CD4-positive, alpha-beta T cell treated with Interleukin-4 for 4 hours (primary cell): ENCODE data around the gene MRFAP1L1.
"Not testable (repeated sequence)": the region's sequence is repeated elsewhere in the genome, so short reads cannot be mapped to it uniquely, and the experiment has no call there.

Source experiments
- DNase-seq: peaks from one replicate; pipeline ENCODE4 v3.0.0-alpha.2; 2020

The MRFAP1L1 gene

GRCh38 chr4:6709230-6710114 is at the start of gene MRFAP1L1:
Gene MRFAP1L1, minus strand, starts transcription at chr4:6709865. Its CDS starts 236 bp downstream, at chr4:6709629.
- peak; percentile 97 for DNase-seq

- no peak for DNase-seq
These were observed 49.1 kb upstream of the MRFAP1L1 start for GRCh38 chr4:6758728-6759127.

DNA sequence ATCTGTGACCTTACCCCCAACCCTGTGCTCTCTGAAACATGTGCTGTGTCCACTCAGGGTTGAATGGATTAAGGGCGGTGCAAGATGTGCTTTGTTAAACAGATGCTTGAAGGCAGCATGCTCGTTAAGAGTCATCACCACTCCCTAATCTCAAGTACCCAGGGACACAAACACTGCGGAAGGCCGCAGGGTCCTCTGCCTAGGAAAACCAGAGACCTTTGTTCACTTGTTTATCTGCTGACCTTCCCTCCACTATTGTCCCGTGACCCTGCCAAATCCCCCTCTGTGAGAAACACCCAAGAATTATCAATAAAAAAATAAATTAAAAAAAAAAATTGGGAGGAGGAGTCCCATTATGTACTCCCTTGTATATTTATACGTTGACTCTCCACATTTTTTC is 46.7 kb upstream of the MRFAP1L1 start:
- not testable (repeated sequence) for DNase-seq

GRCh38 chr4:6755088-6755753 is 45.6 kb upstream of the MRFAP1L1 start:
- DNase-seq, result no peak

GRCh38 chr4:6754481-6755087 is 44.9 kb upstream of the MRFAP1L1 start:
- DNase-seq, result no peak

DNA sequence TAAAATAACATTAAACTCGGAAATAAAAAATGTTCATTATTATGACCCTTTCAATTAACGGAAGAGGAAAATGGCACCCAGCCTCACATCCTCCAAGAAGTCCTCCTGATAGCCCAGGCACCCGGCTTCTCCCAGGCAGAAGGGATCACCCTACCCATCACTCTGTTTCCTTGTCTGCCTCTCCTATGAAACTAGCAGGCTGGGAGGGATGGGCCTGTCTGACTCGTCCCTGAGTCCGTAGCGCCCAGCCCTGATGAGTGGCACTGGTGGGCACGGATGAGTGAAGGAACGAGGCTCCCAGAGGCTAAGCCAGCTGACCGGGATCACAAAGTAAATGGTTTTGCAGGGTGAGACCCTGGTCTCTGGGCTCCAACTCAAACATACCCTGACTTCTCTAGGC is 44.2 kb upstream of the MRFAP1L1 start:
- DNase-seq, result no peak

DNA sequence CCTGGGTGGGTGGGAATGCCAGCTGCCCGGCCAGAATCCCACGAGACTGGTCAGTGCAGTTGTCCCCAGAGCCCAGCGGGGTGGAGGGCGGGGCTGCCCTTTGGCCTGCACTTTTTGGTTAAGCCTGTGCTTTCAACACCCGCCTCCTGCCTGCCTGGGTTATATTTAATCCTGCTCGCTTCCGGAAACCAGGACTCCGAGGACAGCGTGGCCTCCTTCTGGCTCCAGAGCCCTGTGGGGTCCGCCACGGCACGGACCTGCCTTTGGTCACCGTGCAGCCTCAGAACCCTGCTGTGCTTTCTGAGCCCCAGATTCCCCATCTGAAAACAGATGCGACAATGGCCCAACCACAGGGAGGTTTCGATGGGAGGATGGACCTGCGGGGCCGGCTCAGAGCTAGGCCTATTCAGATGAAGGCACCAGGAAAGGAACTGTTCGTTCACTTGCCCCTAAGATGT is 43.5 kb upstream of the MRFAP1L1 start:
- DNase-seq, result no peak

DNA sequence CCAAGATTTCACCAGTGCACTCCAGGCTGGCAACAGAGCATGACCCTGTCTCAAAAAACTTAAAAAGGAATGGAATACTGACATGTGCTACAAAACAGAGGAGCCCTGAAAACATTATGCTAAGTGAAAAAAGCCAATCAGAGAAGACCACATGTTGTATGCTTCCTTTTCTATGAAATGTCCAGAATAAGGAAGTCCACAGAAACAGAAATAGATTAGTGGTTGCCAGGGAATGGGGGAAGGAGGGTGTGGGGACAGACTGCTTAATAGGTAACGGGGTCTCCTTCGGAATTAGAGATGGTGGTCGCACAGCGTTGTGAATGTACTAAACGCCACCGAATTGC is 42.8 kb upstream of the MRFAP1L1 start:
- DNase-seq, result no peak

DNA sequence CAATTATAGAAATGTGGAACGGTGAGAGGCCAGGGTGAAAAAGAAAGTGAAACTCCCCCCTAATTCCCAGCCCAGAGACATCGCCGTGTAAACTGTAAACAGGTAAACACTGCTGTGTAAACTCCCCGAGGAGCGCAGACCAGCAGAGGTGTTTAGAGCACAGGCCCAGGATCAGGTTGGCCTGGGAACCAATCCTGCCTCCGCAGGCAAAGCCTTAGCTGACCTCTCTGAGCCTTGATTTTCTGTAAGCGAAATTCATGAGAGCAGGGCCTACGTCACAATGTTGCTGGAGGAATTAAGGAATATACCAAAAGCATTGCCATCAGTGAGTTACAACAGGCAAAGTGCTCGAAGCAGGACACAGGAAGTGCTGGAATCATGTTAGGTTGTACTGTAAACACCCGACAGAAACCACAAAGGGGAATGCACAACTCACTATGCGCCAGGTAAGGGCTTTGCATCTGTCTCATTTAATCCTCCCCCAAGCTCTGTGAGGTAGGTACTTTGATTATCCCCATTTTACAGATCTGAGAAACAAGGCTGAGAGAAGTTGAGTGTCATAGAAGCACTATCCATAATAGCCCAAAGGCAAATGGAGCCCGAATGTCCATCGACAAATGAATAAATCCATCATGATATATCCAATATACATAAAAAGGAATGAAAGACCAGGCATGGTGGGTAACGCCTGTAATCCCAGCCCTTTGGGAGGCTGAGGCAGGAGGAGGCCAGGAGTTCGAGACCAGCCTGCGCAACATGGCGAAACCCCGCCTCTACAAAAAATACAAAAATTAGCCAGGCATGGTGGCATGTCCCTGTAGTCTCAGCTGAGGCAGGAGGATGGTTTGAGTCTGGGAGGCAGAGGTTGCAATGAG is 42.2 kb upstream of the MRFAP1L1 start:
- no peak for DNase-seq

- DNase-seq, result no peak
These were observed 40.9 kb upstream of the MRFAP1L1 start for GRCh38 chr4:6750286-6751221.

- DNase-seq, result no peak
These were observed 39.9 kb upstream of the MRFAP1L1 start for GRCh38 chr4:6749340-6750171.

- no peak for DNase-seq
These were observed 38.6 kb upstream of the MRFAP1L1 start for GRCh38 chr4:6748286-6748685.

- no peak for DNase-seq
These were observed 37.8 kb upstream of the MRFAP1L1 start for GRCh38 chr4:6747294-6748051.

GRCh38 chr4:6746721-6747293 is 37.1 kb upstream of the MRFAP1L1 start:
- no peak for DNase-seq

- no peak for DNase-seq
These were observed 33.3 kb upstream of the MRFAP1L1 start for GRCh38 chr4:6742989-6743388.

DNA sequence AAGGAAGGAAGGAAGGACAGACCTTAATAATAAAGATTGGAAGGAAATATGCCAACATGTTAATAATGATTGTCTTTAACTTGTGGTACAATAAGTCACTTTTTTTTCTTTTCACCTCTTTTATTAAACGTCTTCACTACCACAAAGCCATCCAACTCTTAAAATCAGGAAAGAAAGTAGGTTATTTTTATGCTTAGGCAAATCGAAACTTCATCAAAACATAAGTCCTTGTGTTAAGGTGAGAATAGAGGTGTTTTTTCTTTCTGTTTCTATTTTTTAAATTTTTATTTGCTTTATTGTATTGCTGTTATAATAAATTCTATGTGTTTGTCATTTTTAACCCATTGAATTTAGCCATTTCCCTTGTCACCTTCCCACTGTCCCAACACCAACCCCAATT is 32.8 kb upstream of the MRFAP1L1 start:
- DNase-seq, result no peak

- DNase-seq, result no peak
These were observed 30.7 kb upstream of the MRFAP1L1 start for GRCh38 chr4:6740347-6740746.

- DNase-seq, result no peak
These were observed 30.3 kb upstream of the MRFAP1L1 start for GRCh38 chr4:6739920-6740319.

- no peak for DNase-seq
These were observed 24.6 kb upstream of the MRFAP1L1 start for GRCh38 chr4:6734165-6734786.
